Activated CD4-positive, CD25-positive, alpha-beta regulatory T cell (primary cell): Measurements from ENCODE around the gene GPR137.

ENCODE experiments used
- DNase-seq, 4 experiments: peaks; one replicate each; lab custom pipeline; 2025; lab: John Stamatoyannopoulos, UW

GPR137 gene

DNA sequence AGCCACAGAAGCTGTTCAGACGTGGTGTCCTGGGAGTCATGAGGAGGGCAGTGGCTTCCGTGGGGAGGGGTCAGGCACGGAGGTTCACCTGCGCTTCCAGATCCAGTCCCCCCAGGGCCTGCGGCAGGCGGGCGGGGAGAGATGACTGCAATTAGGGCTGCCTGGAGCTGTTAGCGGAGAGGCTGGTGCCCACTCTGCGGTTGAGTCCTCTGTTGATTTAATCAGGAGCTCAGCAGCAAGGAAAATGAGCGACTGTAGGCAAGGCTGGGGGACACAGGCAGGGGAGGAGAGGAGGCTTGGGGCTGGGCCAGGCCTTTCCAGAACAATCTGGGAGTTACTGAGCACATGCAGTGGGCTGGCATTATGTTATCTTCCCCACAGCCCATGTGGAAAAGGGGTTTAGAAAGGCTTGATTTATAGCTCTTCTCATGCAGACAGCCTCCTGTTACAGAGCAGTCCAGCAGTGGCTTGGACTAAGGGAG is 21.2 kb upstream of the GPR137 start:
- DNase-seq = no peak

DNA sequence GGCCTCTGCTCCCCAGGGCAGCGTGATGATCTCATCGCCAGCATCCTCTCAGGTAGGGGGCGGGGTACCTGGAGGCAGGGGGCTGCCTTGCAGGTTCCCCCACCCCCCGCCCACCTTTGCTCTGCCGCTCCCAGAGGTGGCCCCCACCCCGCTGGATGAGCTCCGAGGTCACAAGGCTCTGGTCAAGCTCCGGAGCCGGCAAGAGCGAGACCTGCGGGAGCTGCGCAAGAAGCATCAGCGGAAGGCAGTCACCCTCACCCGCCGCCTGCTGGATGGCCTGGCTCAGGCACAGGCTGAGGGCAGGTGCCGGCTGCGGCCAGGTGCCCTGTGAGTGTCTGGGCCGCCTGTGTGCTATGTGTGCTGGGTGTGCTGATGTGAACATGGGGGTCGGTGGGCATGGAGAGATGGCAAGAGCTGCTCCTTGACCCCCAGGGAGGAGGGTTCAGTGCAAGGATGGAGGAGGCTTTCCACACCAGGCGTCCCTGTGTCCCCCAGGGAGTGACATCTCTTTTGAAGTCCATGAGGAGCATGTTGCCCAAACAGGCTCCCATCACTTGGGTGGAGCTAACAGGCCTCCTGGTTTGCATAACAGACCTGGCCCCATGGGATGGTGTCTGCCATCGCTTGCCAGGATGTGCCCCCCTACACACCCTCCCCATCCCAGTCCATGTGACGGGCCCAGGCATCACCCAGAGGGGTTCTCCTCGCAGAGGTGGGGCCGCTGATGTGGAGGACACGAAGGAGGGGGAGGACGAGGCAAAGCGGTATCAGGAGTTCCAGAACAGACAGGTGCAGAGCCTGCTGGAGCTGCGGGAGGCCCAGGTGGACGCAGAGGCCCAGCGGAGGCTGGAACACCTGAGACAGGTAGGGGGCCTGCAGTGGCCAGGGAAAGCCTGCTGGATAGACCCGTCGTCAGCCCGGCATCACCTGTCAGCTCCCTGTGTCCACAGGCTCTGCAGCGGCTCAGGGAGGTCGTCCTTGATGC is 20.2 kb upstream of the GPR137 start:
- no peak for DNase-seq

DNA sequence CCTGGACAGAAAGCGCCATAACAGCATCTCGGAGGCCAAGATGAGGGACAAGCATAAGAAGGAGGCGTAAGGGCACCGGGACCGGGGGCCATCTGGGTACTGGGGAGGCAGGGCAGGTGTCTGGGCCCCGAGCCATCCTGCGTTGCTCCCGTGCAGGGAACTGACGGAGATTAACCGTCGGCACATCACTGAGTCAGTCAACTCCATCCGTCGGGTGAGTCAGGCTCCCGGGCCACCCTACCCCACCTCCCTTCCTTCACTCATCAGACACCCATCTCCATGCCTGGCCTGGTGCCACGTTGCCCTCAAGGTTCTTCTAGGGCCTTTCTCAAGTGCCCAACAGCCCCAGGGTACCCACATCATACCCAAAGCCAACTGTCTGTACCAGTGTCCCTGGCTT is 19.3 kb upstream of the GPR137 start:
- no peak for DNase-seq

DNA sequence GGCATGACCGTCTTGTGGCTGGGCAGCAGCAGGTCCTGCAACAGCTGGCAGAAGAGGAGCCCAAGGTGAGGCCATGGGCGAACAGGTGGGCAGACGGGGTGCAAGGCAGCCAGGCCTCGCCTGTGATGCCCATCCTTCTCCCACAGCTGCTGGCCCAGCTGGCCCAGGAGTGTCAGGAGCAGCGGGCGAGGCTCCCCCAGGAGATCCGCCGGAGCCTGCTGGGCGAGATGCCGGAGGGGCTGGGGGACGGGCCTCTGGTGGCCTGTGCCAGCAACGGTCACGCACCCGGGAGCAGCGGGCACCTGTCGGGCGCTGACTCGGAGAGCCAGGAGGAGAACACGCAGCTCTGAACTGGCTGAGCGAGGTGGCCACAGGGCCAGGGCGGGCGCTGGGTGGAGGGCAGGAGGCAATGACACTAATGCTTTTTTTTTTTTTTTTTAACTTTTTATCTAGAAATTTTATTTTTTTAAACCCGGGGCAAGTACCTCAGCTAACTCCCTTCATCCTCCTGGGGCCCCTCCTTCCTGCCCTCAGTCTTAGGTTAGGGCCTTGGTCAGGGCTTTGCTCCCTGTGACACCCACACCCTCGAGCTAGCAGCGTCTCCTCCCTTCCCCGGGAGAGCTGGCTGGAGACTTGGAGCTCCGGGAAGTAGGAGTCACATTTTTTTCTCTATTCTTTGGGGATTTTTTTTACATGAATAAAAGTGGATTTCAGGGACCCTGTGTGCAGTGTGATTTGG is 18.3 kb upstream of the GPR137 start:
- no peak for DNase-seq

DNA sequence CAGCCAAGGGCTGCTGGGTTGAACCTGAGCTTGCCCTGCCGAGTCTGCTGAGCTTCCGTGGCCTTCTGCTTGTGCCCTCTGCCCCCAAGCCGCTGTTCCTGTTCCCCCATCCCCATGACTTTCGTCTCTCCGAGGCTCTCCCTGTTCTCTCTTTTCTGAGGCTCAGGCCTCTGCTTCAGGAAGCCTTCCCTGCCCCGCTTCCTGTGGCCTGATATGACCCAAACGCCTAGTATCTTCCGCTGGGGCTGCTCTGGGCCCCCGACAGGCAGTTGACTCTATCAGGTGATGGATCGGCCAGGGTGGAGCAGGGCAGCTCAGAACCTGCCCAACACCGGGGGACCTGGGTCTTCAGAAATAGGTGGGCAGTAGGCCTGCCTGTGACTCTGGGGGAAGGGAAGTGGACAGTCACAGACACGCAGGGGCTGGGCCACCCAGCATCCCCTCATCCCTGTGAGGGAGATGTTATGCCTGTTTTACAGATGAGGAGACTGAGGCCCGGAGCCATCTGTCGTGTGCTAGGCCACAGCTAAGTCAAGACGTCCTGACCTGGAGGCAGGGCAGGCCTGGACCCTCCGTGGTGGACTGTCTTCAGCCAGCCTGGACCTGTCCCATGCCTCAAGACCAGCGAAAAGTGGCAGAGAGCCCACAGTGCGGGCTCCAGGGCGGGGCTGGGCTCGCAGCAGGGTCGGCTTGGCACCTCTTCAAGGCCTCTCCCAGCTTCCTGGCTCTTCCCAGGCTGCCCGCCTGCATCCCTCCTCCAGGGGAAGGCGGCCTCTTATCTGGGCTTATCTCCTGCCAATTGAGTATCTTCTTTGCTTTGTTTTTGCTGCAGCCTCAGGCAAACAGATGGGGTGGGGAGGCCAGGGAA is 17.4 kb upstream of the GPR137 start:
- DNase-seq = no peak

DNA sequence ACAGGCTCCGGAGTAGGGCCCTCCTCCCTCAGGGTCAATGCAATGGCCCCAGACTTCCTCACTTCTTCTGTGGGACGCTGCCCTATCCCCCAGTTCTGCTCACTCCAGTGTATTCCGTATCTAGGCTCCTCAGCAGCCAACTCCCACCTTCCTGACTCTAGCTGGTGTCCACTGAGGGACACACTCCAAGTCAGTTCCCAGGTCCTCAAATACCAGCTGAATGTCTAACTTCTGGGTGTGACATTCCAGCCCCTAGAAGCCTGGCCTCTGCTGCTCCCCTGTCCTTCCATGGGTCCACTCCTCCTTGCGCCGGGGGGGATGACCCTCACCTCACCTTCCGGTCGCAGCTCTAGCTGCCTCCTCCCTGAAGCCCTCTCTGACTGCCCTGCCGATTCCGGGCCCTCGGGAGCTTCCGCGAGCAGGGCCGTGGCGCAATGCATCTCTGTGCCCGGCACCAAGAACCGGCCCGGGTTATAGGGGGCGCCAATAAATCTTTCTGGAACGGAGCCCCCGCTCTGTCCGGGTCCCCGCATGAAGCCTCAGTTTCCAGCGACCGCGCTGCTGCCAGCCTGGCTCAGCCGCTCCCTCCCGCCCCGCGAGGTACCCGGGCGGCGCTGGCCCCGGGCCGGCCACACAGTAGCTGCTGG is 16.6 kb upstream of the GPR137 start:
- DNase-seq = peak in 1 of 4 experiments; percentile 25

DNA sequence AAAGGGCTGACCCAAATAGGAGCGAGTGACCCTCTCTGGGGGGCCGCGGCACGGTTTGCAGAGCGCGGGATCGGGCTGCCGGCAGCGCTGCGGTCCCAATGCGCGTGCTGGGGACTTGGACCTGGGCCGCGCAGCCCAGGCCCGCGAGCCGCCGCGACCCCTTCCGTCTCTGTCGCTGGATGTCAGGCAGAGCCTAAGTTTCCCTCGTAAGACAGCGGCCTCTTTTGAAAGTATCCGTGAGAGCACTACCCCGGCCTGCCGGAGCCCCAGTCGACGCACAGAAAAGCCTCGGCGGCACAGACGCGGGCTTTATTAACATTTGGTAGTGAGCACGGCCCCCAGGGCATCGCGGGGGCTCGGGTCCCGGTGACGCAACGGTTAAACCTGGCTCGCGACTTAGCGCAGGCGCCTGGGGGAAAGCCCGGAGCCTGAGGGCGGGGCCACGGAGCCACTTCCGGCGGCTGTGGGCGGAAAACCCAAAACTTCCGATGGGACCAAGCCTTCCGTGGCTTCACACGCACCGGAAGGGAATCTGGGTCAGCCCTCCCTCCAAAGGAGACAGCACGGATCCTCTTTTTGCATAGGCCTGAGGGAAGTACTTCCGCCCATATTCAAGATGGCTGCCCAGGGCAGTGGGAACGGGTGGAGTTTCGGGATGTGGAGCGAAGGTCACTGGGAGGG is 16.0 kb upstream of the GPR137 start:
- DNase-seq = peak; percentile 92 to 94 (median 93)

DNA sequence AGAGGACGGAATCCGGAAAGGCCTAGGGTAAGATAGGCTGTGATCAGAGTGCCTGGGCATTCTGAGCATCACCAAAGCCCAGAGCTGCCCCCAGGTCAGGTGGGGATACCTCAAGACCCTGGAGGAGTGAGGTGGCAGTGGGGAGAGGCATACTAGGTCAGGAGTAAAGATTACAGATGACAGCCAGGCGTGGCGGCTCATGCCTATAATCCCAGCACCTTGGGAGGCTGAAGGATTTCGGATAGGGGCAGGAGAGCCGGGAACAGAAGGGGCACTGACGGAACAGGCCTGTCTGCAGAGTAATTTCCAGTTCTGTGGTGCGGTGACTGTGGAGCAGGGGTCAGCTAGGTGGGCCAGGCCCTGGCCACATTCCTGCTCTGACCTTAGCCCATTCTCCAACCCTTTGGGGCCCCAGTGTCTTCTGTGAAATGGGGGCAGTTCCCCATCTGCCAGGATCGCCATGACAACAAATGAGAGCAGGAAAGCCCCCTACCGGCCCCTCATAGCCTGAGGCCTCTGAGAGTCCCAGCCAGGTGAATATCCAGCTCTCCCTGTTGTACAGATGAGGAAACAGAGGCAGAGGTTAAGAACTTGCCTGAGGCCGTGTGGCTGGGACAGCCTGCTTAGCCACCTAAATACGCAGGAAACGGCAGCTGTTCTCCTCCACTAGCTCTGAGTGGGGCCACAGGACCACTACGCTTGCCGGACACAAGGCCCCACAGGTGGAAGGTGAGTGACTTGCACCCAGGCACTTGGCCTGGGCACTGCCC is 10.4 kb upstream of the GPR137 start:
- no peak for DNase-seq

DNA sequence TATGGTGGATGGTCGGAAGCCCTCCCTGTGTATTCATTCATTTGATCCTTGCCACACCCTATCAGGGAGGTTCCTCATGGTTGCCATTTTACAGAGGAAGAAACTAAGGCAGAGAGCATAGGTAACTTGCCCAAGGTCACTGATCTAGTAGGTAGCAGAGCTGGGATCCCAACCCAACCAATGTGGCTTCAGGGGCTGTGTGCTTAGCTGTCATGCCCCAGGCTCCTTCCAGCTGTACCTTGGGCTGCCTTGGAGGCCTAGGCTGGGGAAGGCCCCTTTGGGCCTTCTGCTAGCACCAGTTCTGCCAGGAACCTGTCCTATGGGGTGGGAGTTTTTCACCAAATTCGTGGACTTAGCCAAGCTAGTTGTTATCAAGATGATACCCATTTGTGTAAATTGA is 9.8 kb upstream of the GPR137 start:
- DNase-seq = no peak

DNA sequence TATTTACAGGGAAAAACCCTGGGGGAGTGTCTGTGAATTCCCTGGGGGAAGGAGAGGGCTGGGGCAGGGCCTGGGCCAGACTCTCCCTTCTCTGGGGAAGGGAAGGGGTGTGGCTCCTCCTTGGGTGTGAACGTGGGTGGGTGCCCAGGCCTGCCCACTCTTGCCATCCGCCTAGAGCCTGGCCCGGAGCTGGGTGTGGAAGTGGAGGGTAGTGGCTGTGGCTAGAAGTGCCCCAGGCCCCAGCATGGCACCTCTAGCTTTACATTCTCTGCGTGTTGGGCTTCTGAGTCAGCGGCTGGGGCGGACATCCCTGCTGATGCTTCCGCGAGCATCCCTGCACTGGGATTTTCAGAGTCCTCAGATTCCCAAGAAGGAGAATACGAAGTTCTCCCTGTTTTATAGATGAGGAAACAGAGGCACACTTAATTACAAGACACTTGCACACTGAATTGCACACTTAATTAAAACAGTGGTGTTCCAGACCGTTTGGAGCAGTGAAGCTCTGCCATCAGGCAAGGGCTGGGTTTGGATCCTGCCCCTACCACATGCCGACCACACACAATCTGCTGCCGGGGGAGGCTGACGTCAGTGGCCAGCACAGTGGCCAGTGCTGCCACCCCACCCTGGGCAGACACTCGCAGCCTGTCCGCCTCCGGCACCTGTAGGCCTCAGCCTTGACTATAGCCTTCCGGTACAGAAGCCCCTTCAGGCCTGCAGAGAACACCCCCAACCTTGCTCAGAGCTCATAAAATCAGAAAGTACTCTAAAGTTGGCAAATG is 8.8 kb upstream of the GPR137 start:
- no peak for DNase-seq

DNA sequence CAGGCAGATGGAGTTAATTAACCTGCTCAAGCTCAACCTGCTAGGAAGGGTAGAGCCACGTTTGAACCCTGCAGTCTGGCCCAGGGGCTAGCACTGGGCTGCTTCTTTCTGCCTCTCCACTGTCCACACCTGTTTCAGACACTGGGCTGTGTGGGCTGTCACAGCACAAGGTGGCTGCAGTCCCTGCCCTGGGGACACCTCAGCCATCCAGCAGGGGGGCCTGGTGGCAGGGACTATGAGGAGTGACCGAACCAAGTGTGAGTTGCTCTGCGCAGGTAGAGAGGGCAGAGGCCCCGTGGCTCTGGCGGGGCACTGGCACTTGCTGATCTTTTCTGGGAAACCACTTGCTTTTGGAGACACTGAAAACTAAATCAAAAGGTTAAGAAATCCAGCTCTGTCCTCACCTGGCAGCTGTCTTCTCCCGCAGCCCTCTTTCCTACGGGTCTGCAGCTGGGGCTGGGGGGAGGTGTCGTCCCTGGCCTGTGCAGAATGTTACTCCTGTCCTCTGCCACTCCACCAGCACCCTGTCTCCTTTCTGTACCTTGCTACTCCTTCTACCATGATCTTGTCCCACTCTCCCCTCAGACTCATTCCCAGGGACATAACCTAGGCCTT is 7.0 kb upstream of the GPR137 start:
- DNase-seq = no peak

DNA sequence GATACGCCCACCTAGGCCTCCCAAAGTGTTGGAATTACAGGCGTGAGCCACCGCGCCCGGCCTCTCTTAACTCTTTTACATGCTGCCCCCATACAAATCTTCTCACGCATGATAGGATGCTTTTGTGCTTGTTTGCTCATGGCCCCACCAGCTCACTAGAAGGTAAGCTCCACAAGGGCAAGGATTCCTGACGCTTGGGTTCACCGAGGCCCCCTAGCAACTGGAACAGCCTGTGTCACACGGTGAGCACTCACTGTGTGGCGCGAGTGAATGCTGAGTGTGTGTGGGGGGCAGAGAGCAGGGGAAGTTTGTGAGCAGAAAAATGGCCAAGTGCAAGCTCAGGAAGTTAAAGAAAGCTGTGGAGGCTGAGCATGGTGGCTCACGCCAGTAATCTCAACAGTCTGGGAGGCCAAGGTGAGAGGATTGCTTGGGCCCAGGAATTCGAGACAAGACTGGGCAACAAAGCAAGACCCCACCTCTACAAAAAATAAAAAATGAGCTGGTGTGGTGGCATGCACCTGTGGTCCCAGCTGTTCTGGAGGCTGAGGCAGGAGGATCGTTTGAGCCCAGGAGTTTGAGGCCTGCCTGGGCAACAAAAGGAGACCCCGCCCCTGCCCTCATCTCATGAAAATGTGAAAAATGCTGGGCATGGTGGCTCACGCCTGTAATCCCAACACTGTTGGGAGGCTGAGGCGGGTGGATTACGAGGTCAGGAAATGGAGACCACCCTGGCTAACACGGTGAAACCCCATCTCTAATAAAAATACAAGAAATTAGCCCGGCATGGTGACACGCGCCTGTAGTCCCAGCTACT is 3.5 kb upstream of the GPR137 start:
- no peak for DNase-seq

DNA sequence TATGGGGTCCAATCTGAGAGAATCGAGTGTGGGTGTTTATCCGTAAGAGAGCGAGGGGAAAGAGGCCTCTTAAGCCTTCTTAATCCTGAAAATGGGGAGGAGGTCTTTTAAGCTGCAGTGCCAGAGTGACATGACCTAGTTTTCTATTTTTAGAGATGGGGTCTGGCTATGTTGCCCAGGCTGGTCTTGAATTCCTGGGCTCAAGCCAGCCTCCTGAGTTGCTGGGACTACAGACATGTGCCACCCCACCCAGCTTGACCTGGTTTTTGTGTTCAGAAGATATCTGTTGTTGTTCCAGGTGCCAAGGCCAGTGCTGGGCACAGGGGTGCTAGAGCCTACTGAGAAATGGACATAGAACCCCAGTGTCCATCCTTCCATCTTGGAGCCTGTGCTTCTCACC is 2.6 kb upstream of the GPR137 start:
- no peak for DNase-seq

DNA sequence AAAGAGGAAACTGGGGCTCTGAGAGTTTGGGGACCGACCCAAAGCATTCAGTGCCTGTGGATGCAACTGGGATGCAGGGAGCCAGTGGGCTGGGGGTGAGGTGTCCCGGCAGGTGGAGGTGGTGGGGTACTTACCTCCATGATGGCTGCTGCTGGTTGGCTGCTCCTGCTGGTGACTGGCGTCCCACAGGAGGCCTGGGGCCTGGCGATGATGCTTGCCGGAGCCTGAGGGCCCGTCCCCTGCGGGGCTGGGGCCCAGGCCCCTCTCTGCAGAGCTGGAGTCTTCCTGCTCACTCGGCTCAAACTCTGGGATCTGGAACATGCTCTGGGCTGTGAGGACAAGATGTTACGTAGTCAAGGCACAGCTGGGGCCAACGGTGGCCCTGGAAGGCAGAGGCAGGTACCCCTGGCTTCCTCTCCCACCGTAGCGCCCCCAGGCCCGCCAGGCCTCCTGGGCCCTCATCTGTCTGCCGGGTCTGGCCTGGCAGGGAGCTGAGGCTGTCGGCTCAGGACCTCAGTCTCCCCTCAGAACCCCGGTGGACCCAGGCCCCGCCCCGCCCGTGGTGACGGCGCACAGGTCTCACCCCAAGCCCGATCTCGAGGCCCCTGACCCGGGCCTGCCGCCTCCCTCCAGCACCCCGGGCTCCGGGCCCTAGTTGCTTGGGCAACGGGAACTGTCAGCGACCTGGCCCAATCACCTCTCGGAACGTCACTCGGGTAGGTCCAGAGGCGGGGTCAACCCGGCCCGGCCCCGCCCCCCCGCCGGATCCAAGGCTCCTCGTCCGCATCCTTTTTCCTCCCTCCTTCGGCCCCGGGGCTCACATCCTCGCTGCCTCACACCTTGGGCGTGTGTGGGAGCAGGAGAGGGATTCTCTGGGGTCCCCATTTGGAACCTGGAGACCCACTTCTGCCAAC is 1.3 kb upstream of the GPR137 start, which contains the start of gene BAD:
Gene BAD, minus strand, starts transcription at position 618 of the 914 bp plus-strand sequence. Its CDS starts 297 bp downstream, at position 321.
- DNase-seq = peak; percentile 82 to 86 (median 84)

DNA sequence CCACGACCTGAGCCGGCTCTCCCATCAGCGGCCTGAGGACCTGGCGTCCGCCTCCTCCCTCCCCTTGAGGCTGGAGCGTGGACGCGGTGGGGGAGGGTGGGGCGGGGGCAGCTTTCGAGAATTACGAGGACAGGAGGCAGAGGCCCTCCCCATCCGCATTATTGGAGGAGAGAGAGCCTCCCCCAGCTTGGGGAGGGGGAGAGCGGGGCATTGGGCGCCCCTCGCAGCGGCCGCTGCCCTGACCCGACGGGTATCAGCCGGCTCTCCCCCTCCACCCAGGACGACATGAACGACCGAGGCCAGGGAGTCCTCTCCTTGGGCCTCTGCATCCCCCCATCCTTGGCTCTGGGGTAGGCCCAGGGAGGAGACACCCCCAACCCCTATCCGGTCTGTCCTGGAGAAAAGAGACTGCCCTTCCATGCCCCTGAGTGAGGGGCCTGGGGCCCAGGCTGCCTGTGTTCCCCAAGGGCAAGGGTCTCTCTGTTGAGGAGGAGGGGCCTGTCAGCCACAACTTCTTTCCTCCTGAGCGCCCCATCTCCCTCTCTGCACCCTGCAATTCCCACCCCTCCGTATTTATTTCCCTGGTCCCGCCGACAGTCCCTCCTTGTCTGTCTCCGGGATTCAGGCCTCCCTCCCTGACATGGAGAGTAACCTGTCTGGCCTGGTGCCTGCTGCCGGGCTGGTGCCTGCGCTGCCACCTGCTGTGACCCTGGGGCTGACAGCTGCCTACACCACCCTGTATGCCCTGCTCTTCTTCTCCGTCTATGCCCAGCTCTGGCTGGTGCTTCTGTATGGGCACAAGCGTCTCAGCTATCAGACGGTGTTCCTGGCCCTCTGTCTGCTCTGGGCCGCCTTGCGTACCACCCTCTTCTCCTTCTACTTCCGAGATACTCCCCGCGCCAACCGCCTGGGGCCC is 495 bp downstream of the GPR137 start:
- DNase-seq = no peak

DNA sequence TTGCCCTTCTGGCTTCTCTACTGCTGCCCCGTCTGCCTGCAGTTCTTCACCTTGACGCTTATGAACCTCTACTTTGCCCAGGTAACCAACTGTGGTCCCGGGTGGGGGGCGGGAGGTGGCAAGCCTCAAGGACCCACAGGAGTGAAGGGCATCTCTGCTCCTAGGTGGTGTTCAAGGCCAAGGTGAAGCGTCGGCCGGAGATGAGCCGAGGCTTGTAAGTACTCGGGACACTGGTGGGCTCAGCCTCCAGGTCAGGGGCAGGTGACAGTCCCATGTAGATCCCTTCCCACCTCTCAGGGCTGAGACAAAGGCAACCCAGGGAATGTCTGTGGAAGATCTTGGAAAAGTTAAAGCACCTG is 1.1 kb downstream of the GPR137 start:
- no peak for DNase-seq
